ENCODE results near the gene BMP5. TPM values are rescaled to one million over a fixed set of nuclear protein-coding genes. Genes with fewer than 3 reads are reported as not detected.

BMP5 gene
- total RNA-seq, 4 donors from 2014 or later = 1.8 to 3.9 (median 1.9) TPM

DNA sequence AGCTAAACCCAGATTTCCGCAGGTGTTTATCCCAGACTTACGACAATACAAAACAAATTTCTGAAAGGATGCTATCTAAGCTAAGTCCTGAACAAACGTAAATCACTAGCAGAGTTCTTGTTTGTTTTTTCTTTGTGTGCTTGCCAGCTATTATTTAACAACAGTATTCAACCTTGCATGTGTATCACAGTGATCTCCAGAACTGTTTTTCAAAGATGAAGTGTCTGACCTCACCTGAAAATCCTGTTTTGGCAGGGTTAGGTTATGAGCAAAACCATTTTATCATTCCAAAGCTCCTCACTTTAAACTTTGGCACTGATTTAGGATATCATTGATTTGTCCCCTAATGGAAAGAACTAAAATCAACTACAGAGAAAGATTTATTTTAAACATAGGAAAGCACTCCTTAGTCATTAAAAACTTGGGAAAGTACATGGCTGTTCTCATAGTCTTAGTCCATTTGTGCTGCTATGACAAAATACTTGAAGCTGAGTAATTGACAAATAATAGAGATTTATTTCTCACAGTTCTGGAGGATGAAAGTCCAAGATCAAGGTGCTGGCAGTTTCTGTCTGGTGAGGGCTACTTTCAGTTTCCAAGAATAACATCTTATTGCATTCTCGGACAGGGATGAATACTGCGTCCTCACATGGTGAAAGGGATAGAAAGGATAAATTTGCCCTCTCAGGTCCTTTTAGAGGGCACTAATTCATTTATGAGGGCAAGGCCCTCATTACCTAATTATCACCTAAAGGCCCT is 20.8 kb upstream of the BMP5 start:
- H3K9me3 ChIP-seq = no peaks in the 10 kb centered on the region
- H3K36me3 ChIP-seq = no peaks in the 10 kb centered on the region
- H3K4me1 ChIP-seq = no peaks in the 10 kb centered on the region
- intact Hi-C loops (cut with DNase I; ENCODE audit: low total_unique reads) = no loop called here
- no peak overlapping the region for H3K4me3 ChIP-seq
- DNase-seq (no peak), ATAC-seq (no peak)
- H3K27ac ChIP-seq = no peak overlapping the region
- in situ Hi-C loops (cut with MboI; ENCODE audit: low sequenced_read_pairs in 4 of 4) = loop anchor here in 1 of 4 donors (25.0 kb wide), 1 partner anchor 434 kb away; no protein-coding TSS in a partner anchor
- TF ChIP-seq POLR2A (IDR thresholded peaks at IDR 0.05) = no peak
- no peak for TF ChIP-seq CTCF (IDR thresholded peaks at IDR 0.05 in 4 of 5, conservative IDR thresholded peaks at IDR 0.05 in 1 of 5)
- no peaks in the 10 kb centered on the region for H3K27me3 ChIP-seq

- no peak overlapping the region for H3K4me3 ChIP-seq
- no peaks in the 10 kb centered on the region for H3K9me3 ChIP-seq
- TF ChIP-seq CTCF (IDR thresholded peaks at IDR 0.05 in 4 of 5, conservative IDR thresholded peaks at IDR 0.05 in 1 of 5) = no peak
- ATAC-seq (no peak), DNase-seq (no peak)
- intact Hi-C loops (cut with DNase I; ENCODE audit: low total_unique reads) = no loop called here
- no peaks in the 10 kb centered on the region for H3K4me1 ChIP-seq
- H3K27ac ChIP-seq = no peak overlapping the region
- no peaks in the 10 kb centered on the region for H3K27me3 ChIP-seq
- in situ Hi-C loops (cut with MboI; ENCODE audit: low sequenced_read_pairs in 4 of 4) = loop anchor here in 1 of 4 donors (25.0 kb wide), 1 partner anchor 431 kb away; no protein-coding TSS in a partner anchor
- no peaks in the 10 kb centered on the region for H3K36me3 ChIP-seq
Measured at GRCh38 chr6:55892749-55893357, 17.5 kb upstream of the BMP5 start.

DNA sequence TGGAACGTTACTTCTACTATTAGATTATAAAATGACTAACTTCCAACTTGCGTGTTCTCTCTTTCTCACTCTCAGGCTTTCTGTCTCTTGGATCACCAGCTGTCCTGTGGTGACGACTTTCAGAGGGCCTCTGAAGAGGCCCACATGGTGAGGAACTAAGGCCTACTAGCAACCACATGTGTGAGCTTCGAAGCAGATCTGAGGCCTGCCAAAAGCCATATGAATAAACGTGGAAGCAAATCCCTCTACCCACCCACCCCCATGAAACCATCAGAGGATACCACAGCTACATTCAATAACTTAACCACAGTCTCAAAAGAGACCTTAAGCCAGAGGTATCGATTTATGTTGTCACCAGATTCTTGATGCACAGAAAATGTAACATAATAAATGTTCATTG is 13.5 kb upstream of the BMP5 start:
- no peaks in the 10 kb centered on the region for H3K36me3 ChIP-seq
- no peaks in the 10 kb centered on the region for H3K27me3 ChIP-seq
- no peak overlapping the region for H3K4me3 ChIP-seq
- TF ChIP-seq POLR2A (IDR thresholded peaks at IDR 0.05) = no peak
- no peak for TF ChIP-seq CTCF (IDR thresholded peaks at IDR 0.05 in 4 of 5, conservative IDR thresholded peaks at IDR 0.05 in 1 of 5)
- no peak overlapping the region for H3K27ac ChIP-seq
- DNase-seq (no peak), ATAC-seq (no peak)
- intact Hi-C loops (cut with DNase I; ENCODE audit: low total_unique reads) = loop anchor here (5.0 kb wide), 1 partner anchor 447 kb away; no protein-coding TSS in a partner anchor
- in situ Hi-C loops (cut with MboI; ENCODE audit: low sequenced_read_pairs in 4 of 4) = loop anchor here in 3 of 4 donors (10.0 to 25.0 kb wide), 2 partner anchors 427 to 444 kb away; no protein-coding TSS in a partner anchor
- H3K9me3 ChIP-seq = no peaks in the 10 kb centered on the region
- H3K4me1 ChIP-seq = no peaks in the 10 kb centered on the region

- ATAC-seq (no peak), DNase-seq (no peak)
- in situ Hi-C loops (cut with MboI; ENCODE audit: low sequenced_read_pairs in 4 of 4) = loop anchor here in 3 of 4 donors (10.0 to 25.0 kb wide), 2 partner anchors 424 to 442 kb away; no protein-coding TSS in a partner anchor
- Histone ChIP-seq H3K27ac (no peak overlapping the region), H3K4me3 (no peak overlapping the region), H3K9me3 (no peaks in the 10 kb centered on the region), H3K4me1 (no peaks in the 10 kb centered on the region), H3K36me3 (no peaks in the 10 kb centered on the region), H3K27me3 (no peaks in the 10 kb centered on the region)
- TF ChIP-seq POLR2A (IDR thresholded peaks at IDR 0.05) (no peak), CTCF (IDR thresholded peaks at IDR 0.05 in 4 of 5, conservative IDR thresholded peaks at IDR 0.05 in 1 of 5) (peak in 1 of 5 experiments; percentile 12)
- intact Hi-C loops (cut with DNase I; ENCODE audit: low total_unique reads) = loop anchor here (5.0 kb wide), 1 partner anchor 444 kb away; no protein-coding TSS in a partner anchor
Measured at GRCh38 chr6:55886185-55886836, 10.9 kb upstream of the BMP5 start.
